Glutamatergic neuron (in vitro differentiated cells): ENCODE measurements around the gene PHLPP1. TPM values are rescaled to one million over a fixed set of nuclear protein-coding genes. Genes with fewer than 3 reads are reported as not detected.
"Not testable (repeated sequence)": the region's sequence is repeated elsewhere in the genome, so short reads cannot be mapped to it uniquely, and the experiment has no call there.

Experiments used
- DNase-seq: peaks from one replicate; pipeline ENCODE4 v3.0.0; 2022
- H3K27ac Mint-ChIP-seq: one replicate; pipeline ENCODE4 v1.8.0; 2020; ENCODE audit warnings: mild to moderate bottlenecking, mixed read lengths, inconsistent platforms; ENCODE audit not compliant: unreplicated experiment
- H3K27me3 Mint-ChIP-seq: one replicate; pipeline ENCODE4 v1.8.0; 2020; ENCODE audit warnings: mild to moderate bottlenecking, moderate library complexity, mixed read lengths, inconsistent platforms; ENCODE audit not compliant: unreplicated experiment
- H3K36me3 Mint-ChIP-seq: one replicate; pipeline ENCODE4 v1.8.0; 2020; ENCODE audit warnings: mild to moderate bottlenecking, mixed read lengths, inconsistent platforms; ENCODE audit not compliant: unreplicated experiment
- H3K4me1 Mint-ChIP-seq: one replicate; pipeline ENCODE4 v1.8.0; 2020; ENCODE audit warnings: mild to moderate bottlenecking, low read depth, mixed read lengths, inconsistent platforms; ENCODE audit not compliant: unreplicated experiment
- H3K4me3 Mint-ChIP-seq: one replicate; pipeline ENCODE4 v1.8.0; 2020; ENCODE audit warnings: mild to moderate bottlenecking, mixed read lengths, inconsistent platforms; ENCODE audit not compliant: unreplicated experiment
- H3K9me3 Mint-ChIP-seq: one replicate; pipeline ENCODE4 v1.8.0; 2020; ENCODE audit warnings: mild to moderate bottlenecking, moderate library complexity, mixed read lengths, inconsistent platforms; ENCODE audit not compliant: unreplicated experiment
- CTCF ChIP-seq: fragments of 200-600 bp; sonication (generic); IDR thresholded peaks from one replicate; pipeline ENCODE4 v1.5.0; 2021; ENCODE audit not compliant: partially characterized antibody, unreplicated experiment
- total RNA-seq: library from RNA; stranded (reverse); fragmentation: NEBNext Ultra II Directional; extraction: Animal tissue kit (Norgen Biotek cat#: 25700); gene quantifications from one replicate; pipeline ENCODE4 v1.2.1, GENCODE V29; 2021; ENCODE audit not compliant: unreplicated experiment

PHLPP1 gene
- total RNA-seq, 1 donor from 2014 or later = 14.0 TPM

GRCh38 chr18:62697636-62698035, 17.7 kb upstream of the PHLPP1 start:
- peaks cover 1% of the 10 kb centered on the region for H3K4me1 Mint-ChIP-seq
- no peak overlapping the region for H3K27ac Mint-ChIP-seq
- DNase-seq = no peak
- no peak overlapping the region for H3K4me3 Mint-ChIP-seq
- H3K36me3 Mint-ChIP-seq = peaks cover 8% of the 10 kb centered on the region
- H3K27me3 Mint-ChIP-seq = no peaks in the 10 kb centered on the region
- H3K9me3 Mint-ChIP-seq = no peaks in the 10 kb centered on the region
- TF ChIP-seq CTCF = no peak

GRCh38 chr18:62702259-62702658, 13.1 kb upstream of the PHLPP1 start:
- H3K4me1 Mint-ChIP-seq = peaks cover 1% of the 10 kb centered on the region
- no peak overlapping the region for H3K4me3 Mint-ChIP-seq
- no peaks in the 10 kb centered on the region for H3K27me3 Mint-ChIP-seq
- peaks cover 8% of the 10 kb centered on the region for H3K36me3 Mint-ChIP-seq
- DNase-seq = no peak
- H3K27ac Mint-ChIP-seq = no peak overlapping the region
- no peak for TF ChIP-seq CTCF
- H3K9me3 Mint-ChIP-seq = no peaks in the 10 kb centered on the region

GRCh38 chr18:62706879-62707278, 8.5 kb upstream of the PHLPP1 start:
- peaks cover 12% of the 10 kb centered on the region for H3K4me1 Mint-ChIP-seq
- not testable (repeated sequence) for DNase-seq, H3K9me3 Mint-ChIP-seq, H3K27me3 Mint-ChIP-seq, H3K27ac Mint-ChIP-seq, H3K4me3 Mint-ChIP-seq, H3K36me3 Mint-ChIP-seq

DNA sequence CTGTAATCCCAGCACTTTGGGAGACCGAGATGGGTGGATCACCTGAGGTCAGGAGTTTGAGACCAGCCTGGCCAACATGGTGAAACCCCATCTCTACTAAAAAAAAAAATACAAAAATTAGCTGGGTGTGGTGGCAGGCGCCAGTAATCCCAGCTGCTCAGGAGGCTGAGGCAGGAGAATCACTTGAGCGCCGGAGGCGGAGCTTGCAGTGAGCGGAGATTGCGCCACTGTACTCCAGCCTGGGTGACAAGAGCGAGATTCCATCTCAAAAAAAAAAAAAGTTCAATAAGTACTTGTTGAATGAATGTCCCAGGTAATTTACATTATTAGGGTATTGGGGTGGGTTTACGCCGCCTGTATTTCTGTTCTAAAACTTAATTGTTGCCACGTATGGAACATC, 5.4 kb upstream of the PHLPP1 start:
- H3K9me3 Mint-ChIP-seq = not testable (repeated sequence)
- peaks cover 20% of the 10 kb centered on the region for H3K4me1 Mint-ChIP-seq

DNA sequence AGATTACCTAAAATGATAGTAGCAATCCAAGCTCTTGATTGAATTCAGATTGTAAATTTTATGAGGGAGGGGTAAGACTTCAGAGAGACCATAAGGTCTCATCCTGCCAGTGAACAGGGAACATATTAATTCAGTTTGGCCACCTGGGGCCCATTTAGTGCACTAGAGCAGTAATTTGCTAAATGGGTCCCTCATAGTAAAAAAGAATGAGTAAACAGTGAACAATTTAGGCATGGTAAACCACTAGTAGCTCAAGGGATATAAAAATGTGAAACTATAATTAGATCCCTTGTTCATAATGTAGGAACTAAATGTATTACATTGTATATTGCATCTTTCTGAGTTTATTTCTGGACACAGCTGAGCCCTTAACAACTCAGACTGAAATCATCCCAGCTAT, 4.9 kb upstream of the PHLPP1 start:
- Mint-ChIP-seq H3K27me3 (peaks cover 12% of the 10 kb centered on the region), H3K27ac (peak overlapping the region; percentile 40), H3K4me1 (peaks cover 20% of the 10 kb centered on the region), H3K36me3 (no peaks in the 10 kb centered on the region), H3K9me3 (peaks cover 8% of the 10 kb centered on the region), H3K4me3 (no peak overlapping the region)
- peak; percentile 31 for DNase-seq
- no peak for TF ChIP-seq CTCF

More for the DNA sequence above, 5.4 kb upstream of the PHLPP1 start:
- H3K27me3 Mint-ChIP-seq = peaks cover 11% of the 10 kb centered on the region
- not testable (repeated sequence) for DNase-seq, H3K4me3 Mint-ChIP-seq, H3K36me3 Mint-ChIP-seq
- peak overlapping the region; percentile 40 for H3K27ac Mint-ChIP-seq

- Mint-ChIP-seq H3K27ac (no peak overlapping the region), H3K4me3 (no peak overlapping the region), H3K27me3 (peaks cover 12% of the 10 kb centered on the region), H3K36me3 (no peaks in the 10 kb centered on the region), H3K4me1 (peaks cover 20% of the 10 kb centered on the region), H3K9me3 (peaks cover 8% of the 10 kb centered on the region)
- no peak for DNase-seq
- TF ChIP-seq CTCF = no peak
Measured at GRCh38 chr18:62711781-62712180, 3.6 kb upstream of the PHLPP1 start.
